HEK293T (cell line): ENCODE measurements around the gene SSH2.

Experiments
- BHLHE40 ChIP-seq: fragments of 450-650 bp; IDR thresholded peaks from 2 replicates; pipeline ENCODE4 v1.6.1; 2016; ENCODE audit warnings: mild to moderate bottlenecking, moderate library complexity, borderline replicate concordance
- ELF4 ChIP-seq: fragments of 450-650 bp; IDR thresholded peaks from 2 replicates; pipeline ENCODE4 v1.6.1; 2017; ENCODE audit warnings: antibody characterized with exemption
- FOXA1 ChIP-seq: fragments of 450-650 bp; IDR thresholded peaks from 2 replicates; pipeline ENCODE4 v1.6.1; 2016; ENCODE audit warnings: mild to moderate bottlenecking
- FOXM1 ChIP-seq: fragments of 450-650 bp; IDR thresholded peaks from 2 replicates; pipeline ENCODE4 v1.6.1; 2017; ENCODE audit warnings: mild to moderate bottlenecking, borderline replicate concordance
- HDGF ChIP-seq: fragments of 450-650 bp; IDR thresholded peaks from 2 replicates; pipeline ENCODE4 v1.6.1; 2017; ENCODE audit warnings: antibody characterized with exemption, borderline replicate concordance
- LEF1 ChIP-seq: fragments of 450-650 bp; IDR thresholded peaks from 2 replicates; pipeline ENCODE4 v1.6.1; 2017; ENCODE audit warnings: mild to moderate bottlenecking, borderline replicate concordance
- NFRKB ChIP-seq: fragments of 450-650 bp; IDR thresholded peaks from 2 replicates; pipeline ENCODE4 v1.6.1; 2016; ENCODE audit warnings: mild to moderate bottlenecking, moderate library complexity
- PKNOX1 ChIP-seq: fragments of 450-650 bp; IDR thresholded peaks from 2 replicates; pipeline ENCODE4 v1.6.1; 2016
- SP1 ChIP-seq: fragments of 450-650 bp; IDR thresholded peaks from 2 replicates; pipeline ENCODE4 v1.6.1; 2017
- SUZ12 ChIP-seq: fragments of 450-650 bp; IDR thresholded peaks from 2 replicates; pipeline ENCODE4 v1.6.1; 2016; ENCODE audit warnings: mild to moderate bottlenecking
- TARDBP ChIP-seq: fragments of 450-650 bp; IDR thresholded peaks from 2 replicates; pipeline ENCODE4 v1.6.1; 2016

GRCh38 chr17:29693751-29694150, 236.3 kb downstream of the SSH2 start:
- TF ChIP-seq SP1 (no peak), SUZ12 (no peak), HDGF (no peak), BHLHE40 (no peak), FOXM1 (no peak), PKNOX1 (no peak), LEF1 (no peak), NFRKB (no peak), FOXA1 (no peak), TARDBP (no peak), ELF4 (no peak)
